Measurements from ENCODE around the gene CAMTA1.

DNA sequence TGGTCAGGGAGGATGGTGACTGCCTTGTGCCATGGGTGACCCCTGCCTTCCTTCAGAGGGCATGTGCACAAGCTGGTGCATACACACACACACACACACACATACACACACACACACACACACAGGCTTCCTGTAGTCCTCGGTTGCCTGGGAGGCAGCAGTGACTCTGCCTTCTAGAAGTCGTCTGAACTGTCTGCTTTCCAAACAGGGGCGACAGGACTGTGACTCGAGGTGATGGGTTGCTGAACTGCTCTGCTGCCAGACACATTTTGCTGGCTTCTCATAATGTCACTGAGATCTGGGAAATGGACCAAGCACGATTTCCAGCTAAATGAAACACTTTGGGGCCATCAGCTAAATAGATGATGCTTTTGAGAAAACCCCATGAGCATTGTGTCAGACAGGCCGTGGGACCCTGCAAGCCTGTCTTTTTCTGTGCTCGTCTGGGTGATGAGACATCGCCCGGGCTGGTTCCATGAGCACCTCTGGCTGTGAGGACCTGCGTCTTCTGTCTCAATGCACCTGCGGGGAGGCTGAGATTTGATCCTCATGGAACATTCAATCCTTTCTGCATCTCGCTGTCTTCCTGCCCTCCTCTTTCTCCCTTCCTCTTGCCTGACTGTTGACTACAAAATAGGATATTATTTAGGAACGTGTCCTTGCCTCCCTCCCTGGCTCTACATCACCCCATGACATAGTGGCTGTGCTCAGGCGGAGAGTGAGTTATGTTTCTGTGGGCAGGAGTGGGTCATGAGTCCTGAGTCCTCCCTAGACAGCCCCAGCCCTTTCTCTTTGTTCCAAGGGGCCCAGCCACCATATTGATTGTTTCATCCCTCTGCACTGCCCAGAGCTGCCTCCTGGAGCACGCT, 436.8 kb downstream of the CAMTA1 start:
- TF ChIP-seq, protein P1, sequence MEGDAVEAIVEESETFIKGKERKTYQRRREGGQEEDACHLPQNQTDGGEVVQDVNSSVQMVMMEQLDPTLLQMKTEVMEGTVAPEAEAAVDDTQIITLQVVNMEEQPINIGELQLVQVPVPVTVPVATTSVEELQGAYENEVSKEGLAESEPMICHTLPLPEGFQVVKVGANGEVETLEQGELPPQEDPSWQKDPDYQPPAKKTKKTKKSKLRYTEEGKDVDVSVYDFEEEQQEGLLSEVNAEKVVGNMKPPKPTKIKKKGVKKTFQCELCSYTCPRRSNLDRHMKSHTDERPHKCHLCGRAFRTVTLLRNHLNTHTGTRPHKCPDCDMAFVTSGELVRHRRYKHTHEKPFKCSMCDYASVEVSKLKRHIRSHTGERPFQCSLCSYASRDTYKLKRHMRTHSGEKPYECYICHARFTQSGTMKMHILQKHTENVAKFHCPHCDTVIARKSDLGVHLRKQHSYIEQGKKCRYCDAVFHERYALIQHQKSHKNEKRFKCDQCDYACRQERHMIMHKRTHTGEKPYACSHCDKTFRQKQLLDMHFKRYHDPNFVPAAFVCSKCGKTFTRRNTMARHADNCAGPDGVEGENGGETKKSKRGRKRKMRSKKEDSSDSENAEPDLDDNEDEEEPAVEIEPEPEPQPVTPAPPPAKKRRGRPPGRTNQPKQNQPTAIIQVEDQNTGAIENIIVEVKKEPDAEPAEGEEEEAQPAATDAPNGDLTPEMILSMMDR (IDR thresholded peaks at IDR 0.05; ENCODE audit: low read length) = no peak
- TF ChIP-seq EZH2 (optimal IDR thresholded peaks at IDR 0.05; ENCODE audit: low read depth, low read length) = no peak
- TF ChIP-seq EZH2phosphoT487 (IDR thresholded peaks at IDR 0.05; ENCODE audit: low read length) = no peak
